CD14-positive monocyte (primary cell): ENCODE data around the gene SH3BP5. TPM values are rescaled to one million over a fixed set of nuclear protein-coding genes. Genes with fewer than 3 reads are reported as not detected.
A peak's percentile ranks its signal among the peaks of the same experiment; 100 is the strongest.

Experiments
- DNase-seq, 3 donors: peaks; one replicate each; pipeline ENCODE4 v3.0.0-alpha.2; 2011 to 2022
- H2AFZ ChIP-seq: 2 replicates; pipeline ENCODE4 v1.6.0; 2012; ENCODE audit warnings: mild to moderate bottlenecking, low read depth, low read length, inconsistent platforms; ENCODE audit not compliant: insufficient read depth, poor library complexity, severe bottlenecking
- H3K27ac ChIP-seq, 2 donors: 1 replicate in 1 of 2; 2 replicates in 1 of 2; pipeline ENCODE4 v1.5.1; 2012 to 2013; ENCODE audit warnings: low read length in 2 of 2, control low read depth in 1 of 2, inconsistent platforms in 1 of 2, low read depth in 1 of 2, mild to moderate bottlenecking in 1 of 2
- H3K27me3 ChIP-seq, 2 donors: one replicate each; pipeline versions ENCODE4 v1.6.0 to v1.6.1; 2011 to 2013; ENCODE audit warnings: low read length in 2 of 2; ENCODE audit not compliant: control insufficient read depth in 2 of 2, insufficient read depth in 2 of 2
- H3K36me3 ChIP-seq, 2 donors: replicated peaks in 1 of 2; 1 replicate in 1 of 2; 2 replicates in 1 of 2; pipeline versions ENCODE4 v1.5.1 to v1.6.1; 2012 to 2013; ENCODE audit warnings: low read length in 2 of 2, control low read depth in 1 of 2, inconsistent platforms in 1 of 2, mild to moderate bottlenecking in 1 of 2; ENCODE audit not compliant: insufficient read depth in 2 of 2, control insufficient read depth in 1 of 2
- H3K4me1 ChIP-seq, 2 donors: 1 replicate in 1 of 2; 2 replicates in 1 of 2; pipeline versions ENCODE4 v1.5.1 to v1.6.1; 2012 to 2013; ENCODE audit warnings: low read length in 2 of 2, control low read depth in 1 of 2, inconsistent platforms in 1 of 2, mild to moderate bottlenecking in 1 of 2, moderate library complexity in 1 of 2; ENCODE audit not compliant: insufficient read depth in 2 of 2, control insufficient read depth in 1 of 2
- H3K4me2 ChIP-seq: replicated peaks from 2 replicates; pipeline ENCODE3; 2012; ENCODE audit warnings: low read length, moderate library complexity, mild to moderate bottlenecking; ENCODE audit not compliant: poor library complexity, severe bottlenecking; ENCODE audit errors: extremely low read depth
- H3K4me3 ChIP-seq, 3 experiments: fragments of 200-600 bp in 1 of 3; sonication (generic) in 1 of 3; replicated peaks in 1 of 3; 1 replicate in 2 of 3; 2 replicates in 1 of 3; pipeline ENCODE4 v1.5.1; 2011 to 2013; ENCODE audit warnings: low read length in 3 of 3, mild to moderate bottlenecking in 3 of 3, control low read depth in 2 of 3, low read depth in 2 of 3, inconsistent platforms in 1 of 3, moderate library complexity in 1 of 3
- H3K79me2 ChIP-seq: 2 replicates; pipeline ENCODE4 v1.6.0; 2012; ENCODE audit warnings: mild to moderate bottlenecking, control low read depth, inconsistent platforms, low read length, moderate library complexity; ENCODE audit not compliant: insufficient read depth
- H3K9ac ChIP-seq: 2 replicates; pipeline ENCODE4 v1.6.0; 2017; ENCODE audit warnings: low read length, mild to moderate bottlenecking; ENCODE audit not compliant: insufficient read depth, poor library complexity, severe bottlenecking
- H3K9me3 ChIP-seq, 2 donors: replicated peaks in 1 of 2; 1 replicate in 1 of 2; 2 replicates in 1 of 2; pipeline versions ENCODE4 v1.5.1 to v1.6.1; 2012 to 2013; ENCODE audit warnings: low read length in 2 of 2, control low read depth in 1 of 2; ENCODE audit not compliant: control insufficient read depth in 1 of 2, insufficient read depth in 1 of 2
- H4K20me1 ChIP-seq: 2 replicates; pipeline ENCODE4 v1.6.0; 2012; ENCODE audit warnings: mild to moderate bottlenecking, low read length, control low read depth, moderate library complexity; ENCODE audit not compliant: insufficient read depth
- H3K27ac Mint-ChIP-seq, 7 donors: one replicate each; pipeline ENCODE4 v1.8.0; 2020; ENCODE audit warnings: mild to moderate bottlenecking in 7 of 7, mixed read lengths in 7 of 7, moderate library complexity in 6 of 7, inconsistent platforms in 2 of 7
- H3K27me3 Mint-ChIP-seq, 3 donors: one replicate each; pipeline ENCODE4 v1.8.0; 2021 to 2022; ENCODE audit warnings: low read depth in 3 of 3, mild to moderate bottlenecking in 3 of 3, mixed read lengths in 3 of 3, moderate library complexity in 3 of 3, inconsistent platforms in 1 of 3
- H3K36me3 Mint-ChIP-seq, 2 donors: one replicate each; pipeline ENCODE4 v1.8.0; 2020; ENCODE audit warnings: mixed read lengths in 2 of 2, inconsistent platforms in 1 of 2, mild to moderate bottlenecking in 1 of 2
- H3K4me1 Mint-ChIP-seq: one replicate; pipeline ENCODE4 v1.8.0; 2020; ENCODE audit warnings: mild to moderate bottlenecking, mixed read lengths
- H3K4me3 Mint-ChIP-seq, 2 donors: one replicate each; pipeline ENCODE4 v1.8.0; 2020; ENCODE audit warnings: mild to moderate bottlenecking in 2 of 2, mixed read lengths in 2 of 2, moderate library complexity in 1 of 2
- H3K9me3 Mint-ChIP-seq, 7 donors: one replicate each; pipeline ENCODE4 v1.8.0; 2020 to 2022; ENCODE audit warnings: mixed read lengths in 7 of 7, mild to moderate bottlenecking in 6 of 7, moderate library complexity in 6 of 7, inconsistent platforms in 2 of 7
- CTCF ChIP-seq: fragments of 200-600 bp; IDR thresholded peaks from one replicate; pipeline ENCODE4 v1.8.0; 2022; ENCODE audit warnings: antibody characterized with exemption, mild to moderate bottlenecking
- WGBS: methylation state at CpG from one replicate; pipeline ENCODE4 v1.1.5; 2013; ENCODE audit warnings: missing lambda C conversion rate; ENCODE audit not compliant: insufficient coverage; 5-methylcytosine and 5-hydroxymethylcytosine counted together
- intact Hi-C, 2 donors: fragments of 100-400 bp; cut with micrococcal nuclease; formaldehyde crosslinking; loops; one replicate each; pipeline versions ENCODE4 v1.15.0 to v1.15.1; 2023
- polyA plus RNA-seq, 3 donors: library from polyadenylated mRNA; depleted of rRNA in 1 of 3; unstranded in 2 of 3; stranded (reverse) in 1 of 3; fragments of 300-500 nt in 2 of 3; fragments of >200 nt in 1 of 3; fragmentation: Illumina TruSeq in 2 of 3; gene quantifications; 1 replicate in 2 of 3; 2 replicates in 1 of 3; pipeline ENCODE4 v1.2.3, GENCODE V29; 2012 to 2021

SH3BP5 gene
- polyA plus RNA-seq, 3 donors: 10.7 to 29.6 (median 22.8) TPM

- Histone ChIP-seq H3K36me3 (peaks cover 98 to 100% of the 10 kb centered on the region in 2 donors), H3K79me2 (no peaks in the 10 kb centered on the region), H3K4me3 (no peak overlapping the region), H4K20me1 (peaks cover 46% of the 10 kb centered on the region), H3K9me3 (no peaks in the 10 kb centered on the region), H3K4me1 (no peaks in the 10 kb centered on the region), H3K9ac (no peak overlapping the region), H3K27ac (no peak overlapping the region), H2AFZ (no peak overlapping the region), H3K27me3 (no peaks in the 10 kb centered on the region), H3K4me2 (no peak overlapping the region)
- Mint-ChIP-seq H3K4me3 (no peak overlapping the region), H3K4me1 (no peaks in the 10 kb centered on the region), H3K27ac (peak overlapping the region in 5 of 7 donors; percentile 35 to 81 (median 54)), H3K27me3 (peaks cover 0 to 7% (median 0%) of the 10 kb centered on the region in 3 donors), H3K9me3 (no peaks in the 10 kb centered on the region), H3K36me3 (peaks cover 89 to 94% of the 10 kb centered on the region in 2 donors)
- 85% methylated on average over 6 of the region's 8 CpGs for WGBS
- DNase-seq: no peak
- no peak for TF ChIP-seq CTCF
- intact Hi-C loops: no loop called here
Observed at GRCh38 chr3:15256861-15257341, 75.5 kb downstream of the SH3BP5 start.

- no peaks in the 10 kb centered on the region for H3K9me3 Mint-ChIP-seq
- WGBS: no CpG with 5 or more reads among the region's 2 CpGs
Observed at GRCh38 chr3:15255215-15255614, 77.2 kb downstream of the SH3BP5 start.

More at GRCh38 chr3:15255215-15255614, 77.2 kb downstream of the SH3BP5 start:
- Histone ChIP-seq H3K27me3 (no peaks in the 10 kb centered on the region), H4K20me1 (peaks cover 29% of the 10 kb centered on the region), H3K9me3 (no peaks in the 10 kb centered on the region), H3K4me3 (no peak overlapping the region), H2AFZ (no peak overlapping the region), H3K79me2 (no peaks in the 10 kb centered on the region), H3K4me2 (no peak overlapping the region), H3K36me3 (peaks cover 97 to 100% of the 10 kb centered on the region in 2 donors), H3K9ac (no peak overlapping the region), H3K27ac (no peak overlapping the region), H3K4me1 (no peaks in the 10 kb centered on the region)
- intact Hi-C loops: no loop called here
- DNase-seq: no peak
- Mint-ChIP-seq H3K27ac (peak overlapping the region in 3 of 7 donors; percentile 28 to 57 (median 55)), H3K4me3 (no peak overlapping the region), H3K36me3 (peaks cover 88 to 94% of the 10 kb centered on the region in 2 donors), H3K4me1 (no peaks in the 10 kb centered on the region), H3K27me3 (peaks cover 0 to 2% (median 0%) of the 10 kb centered on the region in 3 donors)
- TF ChIP-seq CTCF: no peak
